ENCODE measurements around the gene TFAP2C. TPM values are rescaled to one million over a fixed set of nuclear protein-coding genes. Genes with fewer than 3 reads are reported as not detected.

TFAP2C gene
- total and polyA plus RNA-seq, 4 donors: under 0.01 TPM; not detected in 3

DNA sequence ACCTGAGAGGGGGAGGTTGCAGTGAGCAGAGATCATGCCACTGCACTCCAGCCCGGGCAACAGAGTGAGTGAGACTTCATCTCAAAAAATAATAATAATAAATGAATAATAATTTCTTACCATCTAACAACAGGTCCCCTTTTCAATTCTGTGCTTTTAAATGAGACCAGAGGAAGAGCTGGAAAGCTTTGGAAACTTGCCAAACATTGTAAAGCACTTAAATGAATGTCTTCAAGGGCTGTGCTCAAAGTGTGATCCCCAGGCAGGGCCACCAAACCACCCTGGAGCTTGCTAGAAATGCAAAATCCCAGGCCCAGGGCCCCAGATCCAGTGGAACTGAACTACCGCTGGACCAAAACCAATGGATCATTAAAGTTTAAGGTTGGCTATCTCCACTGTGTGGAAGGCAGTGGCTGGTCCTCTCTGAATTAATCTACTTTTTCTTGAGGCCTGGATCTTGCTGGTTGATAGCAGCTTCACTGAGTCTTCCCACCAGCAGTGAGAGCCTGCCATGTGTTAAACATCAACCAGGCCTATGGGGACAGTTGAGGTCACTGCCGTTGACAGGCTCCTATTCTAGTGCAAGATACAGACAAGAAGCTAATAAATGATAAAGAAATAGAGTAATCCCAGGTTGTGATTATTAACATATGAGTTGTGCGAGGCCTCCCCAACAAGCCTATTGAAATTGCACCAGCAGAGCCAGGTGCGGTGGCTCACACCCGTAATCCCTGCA lies 23.7 kb upstream of the TFAP2C start:
- DNase-seq (ENCODE audit: low spot score): no peak
- Histone ChIP-seq H3K4me3 (ENCODE audit: low read depth in 1 of 3, low read length in 3 of 3) (no peak overlapping the region), H3K9me3 (ENCODE audit: control insufficient read depth in 4 of 4, low read length in 3 of 4) (no peaks in the 10 kb centered on the region), H3K9ac (ENCODE audit: low read depth in 1 of 2, low read length in 2 of 2) (no peak overlapping the region), H3K27ac (ENCODE audit: low read depth in 1 of 2, low read length in 2 of 2) (no peak overlapping the region), H3K36me3 (ENCODE audit: control insufficient read depth in 4 of 4, insufficient read depth in 3 of 4, low read depth in 1 of 4, low read length in 3 of 4) (no peaks in the 10 kb centered on the region), H3K27me3 (ENCODE audit: control insufficient read depth in 4 of 4, insufficient read depth in 4 of 4, low read length in 3 of 4) (peaks cover 0 to 5% (median 0%) of the 10 kb centered on the region in 4 donors), H3K4me1 (ENCODE audit: control insufficient read depth in 4 of 4, insufficient read depth in 4 of 4, low read length in 3 of 4) (no peaks in the 10 kb centered on the region)
- 72% methylated on average over 6 of the region's 6 CpGs for WGBS
- TF ChIP-seq, protein P1, sequence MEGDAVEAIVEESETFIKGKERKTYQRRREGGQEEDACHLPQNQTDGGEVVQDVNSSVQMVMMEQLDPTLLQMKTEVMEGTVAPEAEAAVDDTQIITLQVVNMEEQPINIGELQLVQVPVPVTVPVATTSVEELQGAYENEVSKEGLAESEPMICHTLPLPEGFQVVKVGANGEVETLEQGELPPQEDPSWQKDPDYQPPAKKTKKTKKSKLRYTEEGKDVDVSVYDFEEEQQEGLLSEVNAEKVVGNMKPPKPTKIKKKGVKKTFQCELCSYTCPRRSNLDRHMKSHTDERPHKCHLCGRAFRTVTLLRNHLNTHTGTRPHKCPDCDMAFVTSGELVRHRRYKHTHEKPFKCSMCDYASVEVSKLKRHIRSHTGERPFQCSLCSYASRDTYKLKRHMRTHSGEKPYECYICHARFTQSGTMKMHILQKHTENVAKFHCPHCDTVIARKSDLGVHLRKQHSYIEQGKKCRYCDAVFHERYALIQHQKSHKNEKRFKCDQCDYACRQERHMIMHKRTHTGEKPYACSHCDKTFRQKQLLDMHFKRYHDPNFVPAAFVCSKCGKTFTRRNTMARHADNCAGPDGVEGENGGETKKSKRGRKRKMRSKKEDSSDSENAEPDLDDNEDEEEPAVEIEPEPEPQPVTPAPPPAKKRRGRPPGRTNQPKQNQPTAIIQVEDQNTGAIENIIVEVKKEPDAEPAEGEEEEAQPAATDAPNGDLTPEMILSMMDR (IDR thresholded peaks at IDR 0.05; ENCODE audit: low read depth, low read length, missing input control): no peak
- TF ChIP-seq FOXA1 (IDR thresholded peaks at IDR 0.05) (no peak), HNF4G (IDR thresholded peaks at IDR 0.05) (no peak), HNF4A (conservative IDR thresholded peaks at IDR 0.05) (no peak), RXRA (IDR thresholded peaks at IDR 0.05) (no peak), FOXA2 (IDR thresholded peaks at IDR 0.05) (no peak), JUND (IDR thresholded peaks at IDR 0.05) (no peak), SP1 (IDR thresholded peaks at IDR 0.05) (no peak), NR2F2 (IDR thresholded peaks at IDR 0.05) (no peak), GABPA (IDR thresholded peaks at IDR 0.05 in 1 of 2, conservative IDR thresholded peaks at IDR 0.05 in 1 of 2) (no peak), TAF1 (conservative IDR thresholded peaks at IDR 0.05) (no peak), EGR1 (IDR thresholded peaks at IDR 0.05; ENCODE audit: low read depth in 2 of 2) (no peak)
- TF ChIP-seq, protein P2, sequence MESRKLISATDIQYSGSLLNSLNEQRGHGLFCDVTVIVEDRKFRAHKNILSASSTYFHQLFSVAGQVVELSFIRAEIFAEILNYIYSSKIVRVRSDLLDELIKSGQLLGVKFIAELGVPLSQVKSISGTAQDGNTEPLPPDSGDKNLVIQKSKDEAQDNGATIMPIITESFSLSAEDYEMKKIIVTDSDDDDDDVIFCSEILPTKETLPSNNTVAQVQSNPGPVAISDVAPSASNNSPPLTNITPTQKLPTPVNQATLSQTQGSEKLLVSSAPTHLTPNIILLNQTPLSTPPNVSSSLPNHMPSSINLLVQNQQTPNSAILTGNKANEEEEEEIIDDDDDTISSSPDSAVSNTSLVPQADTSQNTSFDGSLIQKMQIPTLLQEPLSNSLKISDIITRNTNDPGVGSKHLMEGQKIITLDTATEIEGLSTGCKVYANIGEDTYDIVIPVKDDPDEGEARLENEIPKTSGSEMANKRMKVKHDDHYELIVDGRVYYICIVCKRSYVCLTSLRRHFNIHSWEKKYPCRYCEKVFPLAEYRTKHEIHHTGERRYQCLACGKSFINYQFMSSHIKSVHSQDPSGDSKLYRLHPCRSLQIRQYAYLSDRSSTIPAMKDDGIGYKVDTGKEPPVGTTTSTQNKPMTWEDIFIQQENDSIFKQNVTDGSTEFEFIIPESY (IDR thresholded peaks at IDR 0.05): no peak

DNA sequence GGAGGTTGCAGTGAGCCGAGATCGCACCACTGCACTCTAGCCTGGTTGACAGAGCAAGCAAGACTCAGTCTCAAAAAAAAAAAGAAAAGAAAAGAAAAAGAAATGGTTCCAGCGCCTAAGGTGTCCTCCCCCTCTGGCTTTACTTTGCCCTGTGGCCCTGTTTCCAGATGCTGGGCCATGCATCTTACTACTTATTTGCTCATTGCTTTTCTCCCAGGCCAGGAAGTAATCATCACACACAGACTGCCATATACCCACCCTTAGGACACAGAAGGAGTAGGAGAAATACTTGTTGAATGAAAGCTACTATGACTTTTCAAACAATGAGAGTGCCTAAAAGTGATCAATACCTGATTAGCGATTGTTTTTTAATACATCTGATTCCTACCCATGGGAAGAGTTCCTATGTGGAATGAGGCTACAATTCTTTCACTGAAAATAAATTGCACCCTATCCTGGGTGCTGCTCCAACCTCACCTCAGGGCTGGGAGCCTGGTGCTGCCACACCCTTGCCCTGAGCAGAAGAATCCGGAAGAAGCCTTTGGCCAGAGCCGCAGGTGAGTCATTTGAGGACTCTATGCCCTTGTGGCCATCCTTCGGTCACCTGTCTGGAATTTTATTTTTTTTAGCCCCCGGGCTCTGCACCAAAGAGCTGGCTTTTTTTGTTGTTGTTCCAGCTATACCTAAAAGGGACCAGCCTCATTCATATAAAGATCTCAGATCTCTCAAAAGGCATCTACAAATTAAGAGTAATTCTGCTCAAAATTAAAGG lies 22.7 kb upstream of the TFAP2C start:
- WGBS: 89% methylated on average over 8 of the region's 8 CpGs

More for the DNA sequence above, 22.7 kb upstream of the TFAP2C start:
- H3K9ac ChIP-seq (ENCODE audit: low read depth in 1 of 2, low read length in 2 of 2): no peak overlapping the region
- no peaks in the 10 kb centered on the region for H3K36me3 ChIP-seq (ENCODE audit: control insufficient read depth in 4 of 4, insufficient read depth in 3 of 4, low read depth in 1 of 4, low read length in 3 of 4)
- peaks cover 0 to 5% (median 1%) of the 10 kb centered on the region in 4 donors for H3K27me3 ChIP-seq (ENCODE audit: control insufficient read depth in 4 of 4, insufficient read depth in 4 of 4, low read length in 3 of 4)
- TF ChIP-seq, protein P3, sequence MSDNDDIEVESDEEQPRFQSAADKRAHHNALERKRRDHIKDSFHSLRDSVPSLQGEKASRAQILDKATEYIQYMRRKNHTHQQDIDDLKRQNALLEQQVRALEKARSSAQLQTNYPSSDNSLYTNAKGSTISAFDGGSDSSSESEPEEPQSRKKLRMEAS (IDR thresholded peaks at IDR 0.05): no peak
- TF ChIP-seq GABPA (IDR thresholded peaks at IDR 0.05 in 1 of 2, conservative IDR thresholded peaks at IDR 0.05 in 1 of 2) (no peak), NR2F2 (IDR thresholded peaks at IDR 0.05) (no peak), RAD21 (IDR thresholded peaks at IDR 0.05) (no peak), SP1 (IDR thresholded peaks at IDR 0.05) (no peak), YY1 (IDR thresholded peaks at IDR 0.05) (no peak)
- no peaks in the 10 kb centered on the region for H3K9me3 ChIP-seq (ENCODE audit: control insufficient read depth in 4 of 4, low read length in 3 of 4)
- DNase-seq (ENCODE audit: low spot score): no peak
- no peaks in the 10 kb centered on the region for H3K4me1 ChIP-seq (ENCODE audit: control insufficient read depth in 4 of 4, insufficient read depth in 4 of 4, low read length in 3 of 4)
- H3K27ac ChIP-seq (ENCODE audit: low read depth in 1 of 2, low read length in 2 of 2): no peak overlapping the region
- H3K4me3 ChIP-seq (ENCODE audit: low read depth in 1 of 3, low read length in 3 of 3): no peak overlapping the region
